Epithelial cell of alveolus of lung (primary cell): ENCODE measurements around the gene DMTF1. TPM values are rescaled to one million over a fixed set of nuclear protein-coding genes. Genes with fewer than 3 reads are reported as not detected.

Source experiments
- total RNA-seq: library from RNA; depleted of rRNA; stranded (reverse); fragments of >200 nt; gene quantifications from 2 replicates; pipeline ENCODE4 v1.2.1, GENCODE V29; 2015

DMTF1 gene, protein sequence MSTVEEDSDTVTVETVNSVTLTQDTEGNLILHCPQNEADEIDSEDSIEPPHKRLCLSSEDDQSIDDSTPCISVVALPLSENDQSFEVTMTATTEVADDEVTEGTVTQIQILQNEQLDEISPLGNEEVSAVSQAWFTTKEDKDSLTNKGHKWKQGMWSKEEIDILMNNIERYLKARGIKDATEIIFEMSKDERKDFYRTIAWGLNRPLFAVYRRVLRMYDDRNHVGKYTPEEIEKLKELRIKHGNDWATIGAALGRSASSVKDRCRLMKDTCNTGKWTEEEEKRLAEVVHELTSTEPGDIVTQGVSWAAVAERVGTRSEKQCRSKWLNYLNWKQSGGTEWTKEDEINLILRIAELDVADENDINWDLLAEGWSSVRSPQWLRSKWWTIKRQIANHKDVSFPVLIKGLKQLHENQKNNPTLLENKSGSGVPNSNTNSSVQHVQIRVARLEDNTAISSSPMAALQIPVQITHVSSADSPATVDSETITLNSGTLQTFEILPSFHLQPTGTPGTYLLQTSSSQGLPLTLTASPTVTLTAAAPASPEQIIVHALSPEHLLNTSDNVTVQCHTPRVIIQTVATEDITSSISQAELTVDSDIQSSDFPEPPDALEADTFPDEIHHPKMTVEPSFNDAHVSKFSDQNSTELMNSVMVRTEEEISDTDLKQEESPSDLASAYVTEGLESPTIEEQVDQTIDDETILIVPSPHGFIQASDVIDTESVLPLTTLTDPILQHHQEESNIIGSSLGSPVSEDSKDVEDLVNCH
- total RNA-seq = 19.0 and 32.3 TPM in 2 replicates

DNA sequence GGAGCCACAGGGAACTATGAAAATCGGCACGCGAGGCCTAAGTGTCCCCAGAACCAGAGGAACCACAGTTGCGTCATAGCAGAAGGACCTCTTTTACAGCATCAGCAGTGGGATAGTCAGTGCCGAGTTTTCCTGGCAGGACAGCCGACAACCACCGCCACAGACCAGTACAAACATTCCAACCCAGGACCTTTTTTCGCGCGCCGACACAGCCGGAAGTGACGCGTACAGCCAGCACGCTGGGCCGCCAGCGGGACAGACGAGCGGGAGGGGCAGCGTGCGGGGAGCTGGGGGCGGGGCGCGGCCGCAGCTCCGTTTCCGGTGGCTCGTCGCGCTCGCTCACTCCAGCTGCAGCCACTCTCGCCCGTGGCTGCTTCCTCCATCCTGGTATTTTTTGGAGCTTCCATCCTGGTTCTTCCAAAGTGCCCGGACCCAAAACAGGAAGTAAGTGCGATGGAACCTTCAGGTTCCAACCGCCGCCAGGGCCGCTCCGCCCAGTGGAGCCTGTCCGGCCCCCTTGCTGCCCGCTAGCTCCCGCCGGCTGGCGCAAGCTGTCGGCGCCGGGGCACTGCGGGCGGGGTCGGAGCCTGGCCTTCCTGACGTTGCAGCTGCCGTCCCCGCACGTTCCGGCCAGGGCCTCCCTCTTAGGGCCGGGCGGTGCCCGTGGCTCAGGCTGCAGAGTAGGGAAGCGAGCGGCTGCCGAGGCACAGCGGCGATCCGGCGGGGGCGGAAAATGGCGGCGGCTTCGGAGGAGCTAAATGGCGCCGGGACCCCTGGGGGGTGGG is at the start of gene DMTF1:
DMTF1 (plus strand) TSS at position 342 of the 785 bp plus-strand sequence. CDS start 12,489 bp downstream, outside the sequence.

DNA sequence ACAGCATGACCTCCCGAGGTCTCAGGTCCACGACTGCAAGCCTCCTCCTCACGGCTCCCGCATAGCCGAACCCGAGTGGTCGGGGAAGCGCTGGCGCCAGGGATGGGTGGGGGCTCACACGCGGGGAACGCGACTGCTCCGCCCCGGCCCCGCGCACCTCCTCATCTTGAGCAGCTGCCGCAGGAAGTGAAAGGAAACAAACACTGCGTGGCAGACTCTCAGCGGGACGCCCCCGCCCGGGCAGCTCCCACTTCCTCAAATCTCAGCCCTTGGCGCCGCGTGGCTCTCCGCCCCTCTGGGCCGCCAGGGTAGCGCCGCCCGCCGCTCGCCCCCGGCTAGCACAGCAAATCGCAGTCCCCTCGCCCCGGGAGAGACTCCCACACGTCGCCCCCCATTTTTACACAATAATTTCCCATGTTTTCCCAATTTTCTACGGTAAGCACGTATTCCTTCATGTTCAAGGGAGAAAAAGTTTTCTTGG is 67.3 kb downstream of the DMTF1 start, which contains the start of gene TMEM243:
TMEM243 (minus strand) TSS at position 188 of the 481 bp plus-strand sequence. CDS start 229 bp downstream, outside the sequence.

Other genes with a start within 250 kb of the DMTF1 start
- 1.3 and 12.9 TPM in 2 replicates for gene ELAPOR2, start 92.8 kb upstream of the DMTF1 start, total RNA-seq
- 28.2 and 34.6 TPM in 2 replicates for gene TMEM243, start 67.3 kb downstream of the DMTF1 start, total RNA-seq
- gene CROT, start 193.2 kb downstream of the DMTF1 start, total RNA-seq = 8.0 and 8.2 TPM in 2 replicates